WTC11 (cell line): ENCODE data around the gene ALDH3B1. TPM values are rescaled to one million over a fixed set of nuclear protein-coding genes. Genes with fewer than 3 reads are reported as not detected.
"Not testable (repeated sequence)": the region's sequence is repeated elsewhere in the genome, so short reads cannot be mapped to it uniquely, and the experiment has no call there.

ENCODE experiments used
- ATAC-seq: fragments of 200-7000 bp; cut with Tn5 transposase; 2 replicates; pipeline ENCODE4 v1.10.0; 2021; ENCODE audit warnings: mild to moderate bottlenecking, moderate library complexity
- CTCF ChIA-PET: fragments of 300-600 bp; sonication (Branson Sonifier 250); formaldehyde crosslinking; loops from one replicate; lab custom pipeline; 2021; ENCODE audit warnings: antibody characterized with exemption; lab: Charles Lee
- POLR2A ChIA-PET: fragments of 350-600 bp; sonication (Branson Sonifier 250); formaldehyde crosslinking; loops from one replicate; lab custom pipeline; 2021; ENCODE audit warnings: antibody characterized with exemption; lab: Charles Lee
- DNase-seq: peaks from one replicate; pipeline ENCODE4 v3.0.0; 2021; ENCODE audit warnings: low spot score
- H3K27ac Mint-ChIP-seq: 2 replicates; pipeline ENCODE4 v1.8.0; 2021; ENCODE audit warnings: mixed read lengths
- H3K27me3 Mint-ChIP-seq: 2 replicates; pipeline ENCODE4 v1.8.0; 2021; ENCODE audit warnings: low read depth, mild to moderate bottlenecking, moderate library complexity, mixed read lengths
- H3K36me3 Mint-ChIP-seq: 2 replicates; pipeline ENCODE4 v1.8.0; 2021; ENCODE audit warnings: mixed read lengths
- H3K4me1 Mint-ChIP-seq: 2 replicates; pipeline ENCODE4 v1.8.0; 2022; ENCODE audit warnings: mixed read lengths
- H3K4me3 Mint-ChIP-seq: 2 replicates; pipeline ENCODE4 v1.8.0; 2021; ENCODE audit warnings: mild to moderate bottlenecking, moderate library complexity, mixed read lengths
- H3K9me3 Mint-ChIP-seq: 2 replicates; pipeline ENCODE4 v1.8.0; 2021; ENCODE audit warnings: mixed read lengths
- AR ChIP-seq: fragments of 250-450 bp; sonication (Bioruptor Pico); IDR thresholded peaks from 2 replicates; pipeline ENCODE4 v1.9.0; 2021; ENCODE audit warnings: mild to moderate bottlenecking
- ATF3 ChIP-seq: sonication (generic); formaldehyde crosslinking; conservative IDR thresholded peaks from 2 replicates; pipeline ENCODE4 v1.8.1; 2022; ENCODE audit warnings: mild to moderate bottlenecking, missing genetic modification reagents
- MAX ChIP-seq: sonication (generic); formaldehyde crosslinking; IDR thresholded peaks from 2 replicates; pipeline ENCODE4 v1.8.0; 2022; ENCODE audit warnings: mild to moderate bottlenecking, missing genetic modification reagents
- TCF7 ChIP-seq: sonication (generic); formaldehyde crosslinking; IDR thresholded peaks from 2 replicates; pipeline ENCODE4 v1.8.0; 2022; ENCODE audit warnings: mild to moderate bottlenecking, low read depth, missing genetic modification reagents, moderate library complexity
- USF1 ChIP-seq: sonication (generic); formaldehyde crosslinking; IDR thresholded peaks from 2 replicates; pipeline ENCODE4 v1.8.0; 2022; ENCODE audit warnings: mild to moderate bottlenecking, missing genetic modification reagents
- USF2 ChIP-seq: sonication (generic); formaldehyde crosslinking; IDR thresholded peaks from 2 replicates; pipeline ENCODE4 v1.8.1; 2023; ENCODE audit warnings: mild to moderate bottlenecking, missing genetic modification reagents, moderate library complexity
- ZNF396 ChIP-seq: fragments of 250-450 bp; sonication (Bioruptor Pico); IDR thresholded peaks from 2 replicates; pipeline ENCODE4 v1.8.0; 2021; ENCODE audit warnings: mild to moderate bottlenecking, moderate library complexity, borderline replicate concordance
- total RNA-seq: library from RNA; stranded (reverse); gene quantifications from 3 replicates; pipeline ENCODE4 v1.2.3, GENCODE V29; 2021

Gene ALDH3B1
- total RNA-seq, 1 experiment from 2014 or later = 0.46 TPM

GRCh38 chr11:67965830-67966348 is 44.2 kb upstream of the ALDH3B1 start:
- H3K27ac Mint-ChIP-seq, ATAC-seq, H3K27me3 Mint-ChIP-seq, DNase-seq, H3K4me1 Mint-ChIP-seq, POLR2A ChIA-PET, H3K4me3 Mint-ChIP-seq, H3K36me3 Mint-ChIP-seq: not testable (repeated sequence)
- CTCF ChIA-PET = interaction anchor here (3.8 kb wide), 1 partner anchor 10 kb away, joined by 13 read pairs; no protein-coding TSS in a partner anchor
- peaks cover 28% of the 10 kb centered on the region for H3K9me3 Mint-ChIP-seq

- H3K36me3 Mint-ChIP-seq, H3K27me3 Mint-ChIP-seq: not testable (repeated sequence)
Observed at GRCh38 chr11:67974746-67975145, 35.4 kb upstream of the ALDH3B1 start.

GRCh38 chr11:67978766-67979418 is 31.2 kb upstream of the ALDH3B1 start:
- 0 out of 2 replicates have a peak overlapping the region, but pooled peaks have one; percentile 29 for H3K27ac Mint-ChIP-seq
- 0 out of 2 replicates have a peak, but pooled peaks have one; percentile 42 for TF ChIP-seq MAX (CRISPR knock-in tag)
- CTCF ChIA-PET = interaction anchor here (1.8 kb wide), 1 partner anchor 23 kb away, joined by 13 read pairs; no protein-coding TSS in a partner anchor
- peak; percentile 35 for DNase-seq
- H3K9me3 Mint-ChIP-seq, POLR2A ChIA-PET, H3K36me3 Mint-ChIP-seq, ATAC-seq, H3K4me3 Mint-ChIP-seq, H3K27me3 Mint-ChIP-seq: not testable (repeated sequence)
- H3K4me1 Mint-ChIP-seq = peaks cover 33% of the 10 kb centered on the region

More at GRCh38 chr11:67974746-67975145, 35.4 kb upstream of the ALDH3B1 start:
- H3K27ac Mint-ChIP-seq, DNase-seq, CTCF ChIA-PET, H3K4me3 Mint-ChIP-seq, H3K9me3 Mint-ChIP-seq, POLR2A ChIA-PET, ATAC-seq: not testable (repeated sequence)
- H3K4me1 Mint-ChIP-seq = peaks cover 31% of the 10 kb centered on the region

- DNase-seq, H3K27ac Mint-ChIP-seq, H3K27me3 Mint-ChIP-seq, H3K9me3 Mint-ChIP-seq, H3K4me3 Mint-ChIP-seq, H3K36me3 Mint-ChIP-seq, ATAC-seq, POLR2A ChIA-PET: not testable (repeated sequence)
- CTCF ChIA-PET = interaction anchor here (1.2 to 2.4 kb wide), 3 partner anchors 13 to 136 kb away, joined by 3 to 13 read pairs (median 4); no protein-coding TSS in a partner anchor
- H3K4me1 Mint-ChIP-seq = peaks cover 33% of the 10 kb centered on the region
Observed at GRCh38 chr11:67981226-67981625, 28.9 kb upstream of the ALDH3B1 start.

GRCh38 chr11:67982255-67982857 is 27.8 kb upstream of the ALDH3B1 start:
- H3K9me3 Mint-ChIP-seq = not testable (repeated sequence)
- CTCF ChIA-PET = interaction anchor here (2.4 kb wide), 1 partner anchor 27 kb away, joined by 13 read pairs; no protein-coding TSS in a partner anchor

GRCh38 chr11:67983951-67984350 is 26.2 kb upstream of the ALDH3B1 start:
- DNase-seq = no peak
- Mint-ChIP-seq H3K36me3 (no peaks in the 10 kb centered on the region), H3K4me1 (peaks cover 20% of the 10 kb centered on the region), H3K9me3 (no peaks in the 10 kb centered on the region), H3K27ac (no peak overlapping the region), H3K4me3 (no peak overlapping the region), H3K27me3 (peaks cover 5% of the 10 kb centered on the region; the same call in 1 of the 2 replicates)
- ATAC-seq = no peak
- ChIA-PET POLR2A (no interaction called here), CTCF (no interaction called here)
- TF ChIP-seq AR (CRISPR knock-in tag) (no peak), TCF7 (CRISPR knock-in tag) (no peak), ATF3 (CRISPR knock-in tag) (no peak), ZNF396 (CRISPR knock-in tag) (no peak)

More at GRCh38 chr11:67982255-67982857, 27.8 kb upstream of the ALDH3B1 start:
- not testable (repeated sequence) for H3K27me3 Mint-ChIP-seq, H3K36me3 Mint-ChIP-seq, ATAC-seq, H3K27ac Mint-ChIP-seq, H3K4me3 Mint-ChIP-seq, DNase-seq
- POLR2A ChIA-PET = interaction anchor here (0.7 kb wide), 1 partner anchor 20 kb away, joined by 3 read pairs; no protein-coding TSS in a partner anchor
- TF ChIP-seq USF2 (peak; percentile 66), USF1 (peak; percentile 33; the same call in 1 of the 2 replicates)
- peaks cover 33% of the 10 kb centered on the region for H3K4me1 Mint-ChIP-seq
